A549 (cell line): ENCODE results near the gene GNB5. TPM values are rescaled to one million over a fixed set of nuclear protein-coding genes. Genes with fewer than 3 reads are reported as not detected.

ENCODE experiments used
- ATAC-seq, 2 experiments: fragments of 200-7000 bp in 1 of 2; fragments of >200 bp in 1 of 2; cut with Nextera tagmentation in 1 of 2; cut with Tn5 transposase in 1 of 2; 3 replicates each; pipeline versions ENCODE4 v1.8.0 to v1.9.1; 2018 to 2020; ENCODE audit warnings: mild to moderate bottlenecking in 1 of 2, moderate library complexity in 1 of 2
- CTCF ChIA-PET: fragments of 300-600 bp; sonication (Branson Sonifier 250); formaldehyde crosslinking; extraction: SDS; loops from one replicate; lab custom pipeline; 2021; ENCODE audit warnings: antibody characterized with exemption, inconsistent platforms; lab: Yijun Ruan, JAX
- POLR2A ChIA-PET: fragments of 350-600 bp; formaldehyde crosslinking; extraction: SDS; loops from one replicate; lab custom pipeline; 2021; ENCODE audit warnings: antibody characterized with exemption, inconsistent platforms; lab: Yijun Ruan, JAX
- DNase-seq, 2 experiments: peaks; one replicate each; pipeline versions ENCODE4 v3.0.0 to v3.0.0-alpha.2; 2011 to 2016; ENCODE audit warnings: low read depth in 1 of 2, low spot score in 1 of 2
- FAIRE-seq: peaks from 2 replicates; lab custom pipeline; 2011; peaks lifted over from hg19 to GRCh38; lab: Jason Lieb, UNC
- H3K27ac ChIP-seq, 2 experiments: fragments of >200 bp; sonication (Bioruptor Twin); formaldehyde crosslinking; 3 replicates each; pipeline ENCODE4 v1.5.1; 2016 to 2017
- H3K4me1 ChIP-seq: fragments of >200 bp; sonication (Bioruptor Twin); formaldehyde crosslinking; 3 replicates; pipeline ENCODE4 v1.6.1; 2016
- H3K4me2 ChIP-seq: fragments of >200 bp; sonication (Bioruptor Twin); formaldehyde crosslinking; 3 replicates; pipeline ENCODE4 v1.6.1; 2016
- H3K4me3 ChIP-seq: fragments of >200 bp; sonication (Bioruptor Twin); formaldehyde crosslinking; 3 replicates; pipeline ENCODE4 v1.5.1; 2016
- H3K9me3 ChIP-seq: fragments of >200 bp; sonication (Bioruptor Twin); formaldehyde crosslinking; 3 replicates; pipeline ENCODE4 v1.6.1; 2016
- CBX2 ChIP-seq: fragments of 200-600 bp; sonication (generic); IDR thresholded peaks from 2 replicates; pipeline ENCODE4 v1.6.1; 2016; ENCODE audit warnings: low read depth, mild to moderate bottlenecking, borderline replicate concordance
- CEBPB ChIP-seq, 2 experiments: fragments of >200 bp in 1 of 2; sonication (Bioruptor Twin) in 1 of 2; formaldehyde crosslinking in 1 of 2; IDR thresholded peaks; 2 replicates each; pipeline ENCODE4 v1.6.1; 2012 to 2016
- CHD2 ChIP-seq: fragments of 150-350 bp; IDR thresholded peaks from 2 replicates; pipeline ENCODE4 v1.6.1; 2014; ENCODE audit warnings: low read length; ENCODE audit not compliant: partially characterized antibody
- CHD4 ChIP-seq: fragments of 200-600 bp; sonication (generic); IDR thresholded peaks from 2 replicates; pipeline ENCODE4 v1.6.1; 2016; ENCODE audit warnings: antibody characterized with exemption, mild to moderate bottlenecking, borderline replicate concordance
- E2F6 ChIP-seq: IDR thresholded peaks from 2 replicates; pipeline ENCODE4 v1.6.1; 2012; ENCODE audit warnings: low read depth, borderline replicate concordance
- EHMT2 ChIP-seq: fragments of 200-600 bp; sonication (generic); IDR thresholded peaks from 2 replicates; pipeline ENCODE4 v1.6.1; 2016; ENCODE audit warnings: antibody characterized with exemption, low read depth, mild to moderate bottlenecking, moderate library complexity
- EP300 ChIP-seq, 2 experiments: fragments of >200 bp; sonication (Bioruptor Twin); formaldehyde crosslinking; IDR thresholded peaks; 2 replicates in 1 of 2; 3 replicates in 1 of 2; pipeline ENCODE4 v1.6.1; 2016 to 2017
- ESRRA ChIP-seq: fragments of 150-350 bp; IDR thresholded peaks from 2 replicates; pipeline ENCODE4 v1.6.1; 2014; ENCODE audit warnings: mild to moderate bottlenecking, low read length, borderline replicate concordance
- FOSB ChIP-seq: fragments of 250-450 bp; sonication (Bioruptor Pico); IDR thresholded peaks from 2 replicates; pipeline ENCODE4 v1.5.0; 2020; ENCODE audit warnings: mild to moderate bottlenecking, moderate library complexity
- FOXS1 ChIP-seq: fragments of 250-450 bp; sonication (Bioruptor Pico); IDR thresholded peaks from 2 replicates; pipeline ENCODE4 v1.5.0; 2020; ENCODE audit warnings: mild to moderate bottlenecking, moderate library complexity
- GATA3 ChIP-seq: IDR thresholded peaks from 2 replicates; pipeline ENCODE4 v1.6.1; 2012; ENCODE audit warnings: borderline replicate concordance
- HEYL ChIP-seq: fragments of 250-450 bp; sonication (Bioruptor Pico); IDR thresholded peaks from 2 replicates; pipeline ENCODE4 v1.8.0; 2021; ENCODE audit warnings: mild to moderate bottlenecking, moderate library complexity
- HMGXB4 ChIP-seq: fragments of 250-450 bp; sonication (Bioruptor Pico); IDR thresholded peaks from 2 replicates; pipeline ENCODE4 v1.5.0; 2021; ENCODE audit warnings: mild to moderate bottlenecking, moderate library complexity, borderline replicate concordance
- HOXB13 ChIP-seq: fragments of 250-450 bp; sonication (Bioruptor Pico); IDR thresholded peaks from 2 replicates; pipeline ENCODE4 v1.5.0; 2020; ENCODE audit warnings: low read depth, mild to moderate bottlenecking, moderate library complexity
- HOXB5 ChIP-seq: fragments of 250-450 bp; sonication (Bioruptor Pico); IDR thresholded peaks from 2 replicates; pipeline ENCODE4 v1.5.0; 2020; ENCODE audit warnings: mild to moderate bottlenecking, moderate library complexity
- KDM5A ChIP-seq: fragments of 200-600 bp; sonication (generic); IDR thresholded peaks from 2 replicates; pipeline ENCODE4 v1.6.1; 2016; ENCODE audit warnings: antibody characterized with exemption, mild to moderate bottlenecking
- MAZ ChIP-seq: fragments of 150-350 bp; IDR thresholded peaks from 2 replicates; pipeline ENCODE4 v1.6.1; 2014; ENCODE audit warnings: antibody characterized with exemption, low read depth, low read length, borderline replicate concordance
- MYC ChIP-seq: IDR thresholded peaks from 2 replicates; pipeline ENCODE4 v1.6.1; 2012; ENCODE audit warnings: mild to moderate bottlenecking, inconsistent platforms, low read length, improper control_type of control experiment, borderline replicate concordance
- NFE2L2 ChIP-seq: fragments of 150-350 bp; conservative IDR thresholded peaks from 2 replicates; pipeline ENCODE4 v1.6.1; 2014; ENCODE audit warnings: low read length
- NR3C1 ChIP-seq: fragments of >200 bp; sonication (Bioruptor Twin); formaldehyde crosslinking; IDR thresholded peaks from 3 replicates; pipeline ENCODE4 v1.6.1; 2017
- RAD21 ChIP-seq, 2 experiments: fragments of >200 bp in 1 of 2; sonication (Bioruptor Twin) in 1 of 2; formaldehyde crosslinking in 1 of 2; IDR thresholded peaks in 1 of 2; conservative IDR thresholded peaks in 1 of 2; 2 replicates in 1 of 2; 3 replicates in 1 of 2; pipeline ENCODE4 v1.6.1; 2012 to 2018; ENCODE audit warnings: inconsistent platforms in 1 of 2
- RFX5 ChIP-seq: fragments of 450-650 bp; IDR thresholded peaks from 2 replicates; pipeline ENCODE4 v1.7.1; 2014; ENCODE audit warnings: antibody characterized with exemption, mild to moderate bottlenecking, moderate library complexity
- SMC3 ChIP-seq: fragments of >200 bp; sonication (Bioruptor Twin); formaldehyde crosslinking; IDR thresholded peaks from 3 replicates; pipeline ENCODE4 v1.6.1; 2018; ENCODE audit warnings: inconsistent platforms
- ZC3H11A ChIP-seq: fragments of 450-650 bp; IDR thresholded peaks from 2 replicates; pipeline ENCODE4 v1.6.1; 2014; ENCODE audit warnings: antibody characterized with exemption, mild to moderate bottlenecking
- ZSCAN20 ChIP-seq: fragments of 250-450 bp; sonication (Bioruptor Pico); IDR thresholded peaks from 2 replicates; pipeline ENCODE4 v1.8.0; 2022; ENCODE audit warnings: mild to moderate bottlenecking, moderate library complexity
- WGBS: methylation state at CpG from one replicate; pipeline ENCODE4 v1.1.6; 2017; ENCODE audit errors: missing lambda C conversion rate; 5-methylcytosine and 5-hydroxymethylcytosine counted together
- polyA plus RNA-seq, 4 experiments: library from polyadenylated mRNA; depleted of rRNA in 3 of 4; stranded (reverse); fragments of >200 nt; fragmentation: RNase III in 1 of 4; extraction: RNeasy Plus Mini Kit Qiagen cat#74134 plus additional on column Dnase treatment in 1 of 4; gene quantifications; 2 replicates in 3 of 4; 3 replicates in 1 of 4; pipeline ENCODE4 v1.2.3, GENCODE V29; 2011 to 2017
- TF ChIP-seq, protein P1 (sequence below): fragments of 150-350 bp; IDR thresholded peaks from 2 replicates; pipeline ENCODE4 v1.6.1; 2014; ENCODE audit warnings: low read depth, mild to moderate bottlenecking, low read length
- TF ChIP-seq, protein P2 (sequence below): fragments of 450-650 bp; IDR thresholded peaks from 2 replicates; pipeline ENCODE4 v1.6.1; 2014; ENCODE audit warnings: antibody characterized with exemption
- TF ChIP-seq, protein P3 (sequence below): fragments of >200 bp; sonication (Bioruptor Twin); formaldehyde crosslinking; IDR thresholded peaks from 2 replicates; pipeline ENCODE4 v1.6.1; 2016
- TF ChIP-seq, protein P4 (sequence below): fragments of >200 bp; sonication (Bioruptor Twin); formaldehyde crosslinking; IDR thresholded peaks from 3 replicates; pipeline ENCODE4 v1.5.1; 2016
- TF ChIP-seq, protein P5 (sequence below): fragments of >200 bp; sonication (Bioruptor Twin); formaldehyde crosslinking; IDR thresholded peaks from 3 replicates; pipeline ENCODE4 v1.6.1; 2016

GNB5 gene
- polyA plus RNA-seq, 2 of the 4 experiments (the other 2 are of a cell fraction): 57.2 to 67.5 TPM

GRCh38 chr15:52213206-52213605, 22.0 kb upstream of the GNB5 start:
- DNase-seq (no peak), ATAC-seq (no peak), FAIRE-seq (no peak)
- no peak overlapping the region for H3K4me3 ChIP-seq
- TF ChIP-seq EP300 (IDR thresholded peaks at IDR 0.05) (no peak), FOXS1 (CRISPR knock-in tag) (no peak), E2F6 (no peak), GATA3 (no peak), SMC3 (no peak), HMGXB4 (CRISPR knock-in tag) (no peak), CHD2 (no peak), NR3C1 (no peak), ZSCAN20 (CRISPR knock-in tag) (no peak), CEBPB (IDR thresholded peaks at IDR 0.05) (no peak), ESRRA (no peak), ZC3H11A (no peak), MAZ (no peak), FOSB (CRISPR knock-in tag) (no peak), RFX5 (no peak), NFE2L2 (no peak)
- TF ChIP-seq, protein P1, sequence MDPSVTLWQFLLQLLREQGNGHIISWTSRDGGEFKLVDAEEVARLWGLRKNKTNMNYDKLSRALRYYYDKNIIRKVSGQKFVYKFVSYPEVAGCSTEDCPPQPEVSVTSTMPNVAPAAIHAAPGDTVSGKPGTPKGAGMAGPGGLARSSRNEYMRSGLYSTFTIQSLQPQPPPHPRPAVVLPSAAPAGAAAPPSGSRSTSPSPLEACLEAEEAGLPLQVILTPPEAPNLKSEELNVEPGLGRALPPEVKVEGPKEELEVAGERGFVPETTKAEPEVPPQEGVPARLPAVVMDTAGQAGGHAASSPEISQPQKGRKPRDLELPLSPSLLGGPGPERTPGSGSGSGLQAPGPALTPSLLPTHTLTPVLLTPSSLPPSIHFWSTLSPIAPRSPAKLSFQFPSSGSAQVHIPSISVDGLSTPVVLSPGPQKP: no peak
- TF ChIP-seq, protein P2, sequence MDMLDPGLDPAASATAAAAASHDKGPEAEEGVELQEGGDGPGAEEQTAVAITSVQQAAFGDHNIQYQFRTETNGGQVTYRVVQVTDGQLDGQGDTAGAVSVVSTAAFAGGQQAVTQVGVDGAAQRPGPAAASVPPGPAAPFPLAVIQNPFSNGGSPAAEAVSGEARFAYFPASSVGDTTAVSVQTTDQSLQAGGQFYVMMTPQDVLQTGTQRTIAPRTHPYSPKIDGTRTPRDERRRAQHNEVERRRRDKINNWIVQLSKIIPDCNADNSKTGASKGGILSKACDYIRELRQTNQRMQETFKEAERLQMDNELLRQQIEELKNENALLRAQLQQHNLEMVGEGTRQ: no peak
- no peaks in the 10 kb centered on the region for H3K4me1 ChIP-seq
- POLR2A ChIA-PET: no interaction called here
- H3K27ac ChIP-seq: no peak overlapping the region
- H3K9me3 ChIP-seq: no peaks in the 10 kb centered on the region
- H3K4me2 ChIP-seq: no peak overlapping the region
- 64% methylated on average over 3 of the region's 3 CpGs for WGBS
- CTCF ChIA-PET: interaction anchor here (1.0 to 6.8 kb wide), 5 partner anchors 9 to 72 kb away, joined by 3 to 67 read pairs (median 4); no protein-coding TSS in a partner anchor

DNA sequence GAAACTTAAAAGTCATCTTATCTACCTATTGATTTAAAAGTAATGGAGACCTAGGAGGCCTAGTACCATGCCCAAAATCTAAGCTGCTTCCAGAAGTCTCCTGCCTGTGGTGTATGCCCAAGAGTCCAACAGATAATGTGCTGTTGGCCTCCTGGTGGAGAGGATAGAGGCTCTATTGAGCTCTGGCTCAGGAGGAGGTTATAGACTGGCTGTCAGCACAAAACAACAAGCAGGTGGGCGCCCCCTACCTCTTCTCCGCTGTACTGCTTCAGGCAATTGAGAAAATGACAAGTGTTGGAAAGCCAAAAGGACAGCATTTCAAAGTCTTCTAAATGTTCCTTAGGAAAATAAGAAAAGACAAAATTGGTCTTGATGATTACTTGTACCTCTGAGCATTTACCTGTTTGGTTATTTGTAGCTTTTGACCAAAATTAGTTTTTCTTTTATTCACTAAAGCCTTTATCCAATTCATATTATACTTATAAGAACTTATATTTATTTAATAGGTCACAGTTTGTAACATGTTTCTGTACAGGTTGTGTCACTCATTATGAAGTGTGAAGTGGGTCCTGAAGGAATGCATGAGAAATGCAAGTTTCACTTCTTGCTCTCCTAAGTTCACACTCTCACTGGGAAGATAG, 17.2 kb upstream of the GNB5 start:
- Histone ChIP-seq H3K4me3 (no peak overlapping the region), H3K4me2 (no peak overlapping the region), H3K27ac (no peak overlapping the region), H3K9me3 (no peaks in the 10 kb centered on the region), H3K4me1 (no peaks in the 10 kb centered on the region)
- 6% methylated on average over 2 of the region's 2 CpGs for WGBS
- ChIA-PET POLR2A (no interaction called here), CTCF (interaction anchor here (0.7 to 2.6 kb wide), 31 partner anchors 9 to 527 kb away, joined by 3 to 20 read pairs (median 3); partner anchors contain the start of genes GNB5 and LEO1)
- DNase-seq (peak; percentile 81), FAIRE-seq (no peak), ATAC-seq (peak; percentile 91 to 98)
- no peak for TF ChIP-seq NFE2L2
- TF ChIP-seq, protein P3, sequence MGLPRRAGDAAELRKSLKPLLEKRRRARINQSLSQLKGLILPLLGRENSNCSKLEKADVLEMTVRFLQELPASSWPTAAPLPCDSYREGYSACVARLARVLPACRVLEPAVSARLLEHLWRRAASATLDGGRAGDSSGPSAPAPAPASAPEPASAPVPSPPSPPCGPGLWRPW: no peak
- no peak for TF ChIP-seq RFX5
- no peak for TF ChIP-seq HOXB13 (CRISPR knock-in tag)
- TF ChIP-seq, protein P4, sequence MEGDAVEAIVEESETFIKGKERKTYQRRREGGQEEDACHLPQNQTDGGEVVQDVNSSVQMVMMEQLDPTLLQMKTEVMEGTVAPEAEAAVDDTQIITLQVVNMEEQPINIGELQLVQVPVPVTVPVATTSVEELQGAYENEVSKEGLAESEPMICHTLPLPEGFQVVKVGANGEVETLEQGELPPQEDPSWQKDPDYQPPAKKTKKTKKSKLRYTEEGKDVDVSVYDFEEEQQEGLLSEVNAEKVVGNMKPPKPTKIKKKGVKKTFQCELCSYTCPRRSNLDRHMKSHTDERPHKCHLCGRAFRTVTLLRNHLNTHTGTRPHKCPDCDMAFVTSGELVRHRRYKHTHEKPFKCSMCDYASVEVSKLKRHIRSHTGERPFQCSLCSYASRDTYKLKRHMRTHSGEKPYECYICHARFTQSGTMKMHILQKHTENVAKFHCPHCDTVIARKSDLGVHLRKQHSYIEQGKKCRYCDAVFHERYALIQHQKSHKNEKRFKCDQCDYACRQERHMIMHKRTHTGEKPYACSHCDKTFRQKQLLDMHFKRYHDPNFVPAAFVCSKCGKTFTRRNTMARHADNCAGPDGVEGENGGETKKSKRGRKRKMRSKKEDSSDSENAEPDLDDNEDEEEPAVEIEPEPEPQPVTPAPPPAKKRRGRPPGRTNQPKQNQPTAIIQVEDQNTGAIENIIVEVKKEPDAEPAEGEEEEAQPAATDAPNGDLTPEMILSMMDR: peak; percentile 86
- no peak for TF ChIP-seq CBX2
- TF ChIP-seq KDM5A: no peak
- no peak for TF ChIP-seq MYC
- TF ChIP-seq CHD4: no peak
- TF ChIP-seq EHMT2: no peak
- TF ChIP-seq, protein P5, sequence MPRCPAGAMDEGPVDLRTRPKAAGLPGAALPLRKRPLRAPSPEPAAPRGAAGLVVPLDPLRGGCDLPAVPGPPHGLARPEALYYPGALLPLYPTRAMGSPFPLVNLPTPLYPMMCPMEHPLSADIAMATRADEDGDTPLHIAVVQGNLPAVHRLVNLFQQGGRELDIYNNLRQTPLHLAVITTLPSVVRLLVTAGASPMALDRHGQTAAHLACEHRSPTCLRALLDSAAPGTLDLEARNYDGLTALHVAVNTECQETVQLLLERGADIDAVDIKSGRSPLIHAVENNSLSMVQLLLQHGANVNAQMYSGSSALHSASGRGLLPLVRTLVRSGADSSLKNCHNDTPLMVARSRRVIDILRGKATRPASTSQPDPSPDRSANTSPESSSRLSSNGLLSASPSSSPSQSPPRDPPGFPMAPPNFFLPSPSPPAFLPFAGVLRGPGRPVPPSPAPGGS: no peak
- TF ChIP-seq CEBPB (IDR thresholded peaks at IDR 0.05): no peak
- no peak for TF ChIP-seq FOSB (CRISPR knock-in tag)
- TF ChIP-seq HOXB5: no peak
- TF ChIP-seq HEYL (CRISPR knock-in tag): no peak
- no peak for TF ChIP-seq ZC3H11A
- TF ChIP-seq ESRRA: no peak
- peak; percentile 62 to 78 for TF ChIP-seq RAD21 (conservative IDR thresholded peaks at IDR 0.05 in 1 of 2, IDR thresholded peaks at IDR 0.05 in 1 of 2)
